Muscle layer of colon (tissue), 2 donors: ENCODE results near the gene LRRC70.
"Not testable (repeated sequence)": the region's sequence is repeated elsewhere in the genome, so short reads cannot be mapped to it uniquely, and the experiment has no call there.

Experiments
- H3K27ac ChIP-seq: one replicate; pipeline ENCODE4 v1.7.0; 2013; ENCODE audit warnings: low read depth, mild to moderate bottlenecking, low read length, moderate library complexity
- H3K27me3 ChIP-seq, 2 donors: one replicate each; pipeline ENCODE4 v1.7.0; 2013; ENCODE audit warnings: low read length in 2 of 2, mild to moderate bottlenecking in 2 of 2; ENCODE audit not compliant: insufficient read depth in 2 of 2, control insufficient read depth in 1 of 2
- H3K36me3 ChIP-seq: one replicate; pipeline ENCODE4 v1.7.0; 2013; ENCODE audit warnings: mild to moderate bottlenecking, low read length; ENCODE audit not compliant: insufficient read depth
- H3K4me1 ChIP-seq: one replicate; pipeline ENCODE4 v1.7.0; 2013; ENCODE audit warnings: mild to moderate bottlenecking, low read length; ENCODE audit not compliant: insufficient read depth
- H3K4me3 ChIP-seq, 2 donors: one replicate each; pipeline ENCODE4 v1.7.0; 2013; ENCODE audit warnings: low read length in 2 of 2, low read depth in 1 of 2, mild to moderate bottlenecking in 1 of 2, moderate library complexity in 1 of 2
- H3K9ac ChIP-seq: one replicate; pipeline ENCODE4 v1.7.0; 2013; ENCODE audit warnings: low read length
- H3K9me3 ChIP-seq: one replicate; pipeline ENCODE4 v1.7.0; 2013; ENCODE audit warnings: mild to moderate bottlenecking, low read length
- donor health status: abdominal sarcoma.
- donor health status: Adenocarcinoma of cecum.

The LRRC70 gene

GRCh38 chr5:62608529-62609511 is 30.2 kb downstream of the LRRC70 start:
- Histone ChIP-seq H3K9me3 (no peaks in the 10 kb centered on the region), H3K27me3 (no peaks in the 10 kb centered on the region), H3K36me3 (no peaks in the 10 kb centered on the region), H3K9ac (no peak overlapping the region), H3K4me3 (no peak overlapping the region), H3K4me1 (no peaks in the 10 kb centered on the region), H3K27ac (no peak overlapping the region)

- no peaks in the 10 kb centered on the region for H3K4me1 ChIP-seq
- no peaks in the 10 kb centered on the region for H3K9me3 ChIP-seq
- H3K4me3 ChIP-seq: no peak overlapping the region
- no peaks in the 10 kb centered on the region for H3K27me3 ChIP-seq
- no peak overlapping the region for H3K27ac ChIP-seq
- no peaks in the 10 kb centered on the region for H3K36me3 ChIP-seq
- no peak overlapping the region for H3K9ac ChIP-seq
Observed at GRCh38 chr5:62614355-62614754, 35.7 kb downstream of the LRRC70 start.

GRCh38 chr5:62616615-62617277 is 38.1 kb downstream of the LRRC70 start:
- H3K9ac ChIP-seq: no peak overlapping the region
- no peaks in the 10 kb centered on the region for H3K36me3 ChIP-seq
- no peak overlapping the region for H3K27ac ChIP-seq
- no peaks in the 10 kb centered on the region for H3K9me3 ChIP-seq
- no peaks in the 10 kb centered on the region for H3K27me3 ChIP-seq
- H3K4me3 ChIP-seq: no peak overlapping the region
- H3K4me1 ChIP-seq: no peaks in the 10 kb centered on the region

- Histone ChIP-seq H3K4me1 (no peaks in the 10 kb centered on the region), H3K4me3 (no peak overlapping the region), H3K36me3 (no peaks in the 10 kb centered on the region), H3K27ac (no peak overlapping the region), H3K27me3 (no peaks in the 10 kb centered on the region), H3K9me3 (no peaks in the 10 kb centered on the region), H3K9ac (no peak overlapping the region)
Observed at GRCh38 chr5:62617943-62618342, 39.3 kb downstream of the LRRC70 start.

DNA sequence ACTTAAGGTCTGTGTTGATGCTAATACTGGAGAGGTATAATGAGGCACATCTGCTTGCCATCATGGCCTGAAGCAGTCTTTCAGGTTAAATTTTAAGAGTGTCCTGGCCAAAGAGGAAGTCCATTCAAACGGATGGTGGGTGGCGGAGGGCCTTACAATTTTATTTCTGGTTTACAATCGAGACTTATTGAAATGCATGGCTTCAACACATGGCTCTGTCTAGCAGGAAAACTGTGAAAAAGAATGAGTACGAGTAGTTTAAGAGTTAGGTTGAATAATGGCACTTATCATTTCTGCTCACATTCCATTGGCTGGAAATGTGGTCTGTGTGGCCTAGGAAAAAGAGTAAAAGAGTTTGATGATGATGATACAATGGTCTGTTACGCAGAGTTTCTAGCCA is 42.1 kb downstream of the LRRC70 start:
- H3K27ac ChIP-seq: no peak overlapping the region
- H3K9me3 ChIP-seq: no peaks in the 10 kb centered on the region
- no peak overlapping the region for H3K9ac ChIP-seq
- no peaks in the 10 kb centered on the region for H3K36me3 ChIP-seq
- no peaks in the 10 kb centered on the region for H3K27me3 ChIP-seq
- H3K4me3 ChIP-seq: no peak overlapping the region
- no peaks in the 10 kb centered on the region for H3K4me1 ChIP-seq

- no peak overlapping the region for H3K27ac ChIP-seq
- no peaks in the 10 kb centered on the region for H3K9me3 ChIP-seq
- no peak overlapping the region for H3K4me3 ChIP-seq
- H3K36me3 ChIP-seq: peaks cover 1% of the 10 kb centered on the region
- H3K27me3 ChIP-seq: no peaks in the 10 kb centered on the region
- H3K4me1 ChIP-seq: no peaks in the 10 kb centered on the region
- H3K9ac ChIP-seq: no peak overlapping the region
Observed at GRCh38 chr5:62621280-62621679, 42.7 kb downstream of the LRRC70 start.

GRCh38 chr5:62623271-62623670 is 44.7 kb downstream of the LRRC70 start:
- peaks cover 4% of the 10 kb centered on the region for H3K36me3 ChIP-seq
- H3K4me3 ChIP-seq: no peak overlapping the region
- H3K27me3 ChIP-seq: no peaks in the 10 kb centered on the region
- no peaks in the 10 kb centered on the region for H3K4me1 ChIP-seq
- no peaks in the 10 kb centered on the region for H3K9me3 ChIP-seq
- H3K9ac ChIP-seq: no peak overlapping the region
- no peak overlapping the region for H3K27ac ChIP-seq

DNA sequence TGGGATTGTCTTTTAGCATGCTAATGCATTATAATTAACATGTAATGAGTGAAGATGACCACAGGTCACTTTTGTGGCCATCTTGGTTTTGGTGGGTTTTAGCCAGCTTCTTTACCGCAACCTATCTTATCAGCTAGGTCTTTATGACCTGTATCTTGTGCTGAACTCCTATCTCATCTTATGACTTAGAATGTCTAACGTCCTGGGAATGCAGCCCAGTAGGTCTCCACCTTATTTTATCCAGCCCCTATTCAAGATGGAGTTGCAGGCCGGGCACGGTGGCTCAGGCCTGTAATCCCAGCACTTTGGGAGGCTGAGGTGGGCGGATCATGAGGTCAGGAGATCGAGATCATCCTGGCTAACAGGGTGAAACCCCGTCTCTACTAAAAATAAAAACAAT is 45.8 kb downstream of the LRRC70 start:
- H3K9me3 ChIP-seq, H3K4me3 ChIP-seq, H3K27ac ChIP-seq, H3K36me3 ChIP-seq, H3K4me1 ChIP-seq, H3K27me3 ChIP-seq, H3K9ac ChIP-seq: not testable (repeated sequence)

- H3K27ac ChIP-seq: no peak overlapping the region
- no peaks in the 10 kb centered on the region for H3K9me3 ChIP-seq
- no peak overlapping the region for H3K4me3 ChIP-seq
- no peak overlapping the region for H3K9ac ChIP-seq
- no peaks in the 10 kb centered on the region for H3K27me3 ChIP-seq
- H3K4me1 ChIP-seq: no peaks in the 10 kb centered on the region
- peaks cover 4% of the 10 kb centered on the region for H3K36me3 ChIP-seq
Observed at GRCh38 chr5:62626534-62626933, 47.9 kb downstream of the LRRC70 start.

GRCh38 chr5:62627121-62627520 is 48.5 kb downstream of the LRRC70 start:
- H3K4me3 ChIP-seq: no peak overlapping the region
- peaks cover 4% of the 10 kb centered on the region for H3K36me3 ChIP-seq
- H3K9me3 ChIP-seq: no peaks in the 10 kb centered on the region
- H3K9ac ChIP-seq: no peak overlapping the region
- H3K27ac ChIP-seq: no peak overlapping the region
- H3K27me3 ChIP-seq: no peaks in the 10 kb centered on the region
- H3K4me1 ChIP-seq: no peaks in the 10 kb centered on the region

GRCh38 chr5:62627901-62628300 is 49.3 kb downstream of the LRRC70 start:
- Histone ChIP-seq H3K4me3 (no peak overlapping the region), H3K27ac (no peak overlapping the region), H3K36me3 (peaks cover 4% of the 10 kb centered on the region), H3K9ac (no peak overlapping the region), H3K27me3 (no peaks in the 10 kb centered on the region), H3K9me3 (no peaks in the 10 kb centered on the region), H3K4me1 (no peaks in the 10 kb centered on the region)
